ENCODE measurements around the gene GLT1D1. TPM values are rescaled to one million over a fixed set of nuclear protein-coding genes. Genes with fewer than 3 reads are reported as not detected.

GLT1D1 gene
- total and polyA plus RNA-seq, 2 experiments from 2014 or later = 1.4 to 4.4 TPM

DNA sequence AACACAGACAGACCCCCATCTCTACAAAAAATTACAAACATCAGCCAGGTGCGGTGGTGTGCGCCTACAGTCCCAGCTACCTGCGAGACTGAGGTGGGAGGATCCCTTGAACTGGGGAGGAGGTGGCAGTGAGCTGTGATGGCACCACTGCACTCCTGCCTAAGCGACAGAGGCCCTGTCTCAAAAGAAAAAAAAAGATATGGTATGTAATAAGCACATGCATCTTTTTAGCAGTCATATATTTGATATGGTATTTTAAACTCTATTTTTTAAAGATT lies 36.7 kb upstream of the GLT1D1 start:
- DNase-seq (ENCODE audit: low spot score) (no peak), ATAC-seq (no peak)
- H3K36me3 ChIP-seq (ENCODE audit: insufficient read depth) = no peaks in the 10 kb centered on the region
- H3K9me2 ChIP-seq (ENCODE audit: insufficient read depth) = no peaks in the 10 kb centered on the region
- no peaks in the 10 kb centered on the region for H3K27me3 ChIP-seq (ENCODE audit: insufficient read depth)
- Mint-ChIP-seq H3K27me3 (ENCODE audit: insufficient read depth, low read depth, poor library complexity) (peaks cover 1% of the 10 kb centered on the region), H3K27ac (no peak overlapping the region), H3K9me3 (peaks cover 84% of the 10 kb centered on the region), H3K4me3 (no peak overlapping the region), H3K36me3 (ENCODE audit: low read depth) (peaks cover 43% of the 10 kb centered on the region), H3K4me1 (peaks cover 28% of the 10 kb centered on the region)
- TF ChIP-seq, protein P1, sequence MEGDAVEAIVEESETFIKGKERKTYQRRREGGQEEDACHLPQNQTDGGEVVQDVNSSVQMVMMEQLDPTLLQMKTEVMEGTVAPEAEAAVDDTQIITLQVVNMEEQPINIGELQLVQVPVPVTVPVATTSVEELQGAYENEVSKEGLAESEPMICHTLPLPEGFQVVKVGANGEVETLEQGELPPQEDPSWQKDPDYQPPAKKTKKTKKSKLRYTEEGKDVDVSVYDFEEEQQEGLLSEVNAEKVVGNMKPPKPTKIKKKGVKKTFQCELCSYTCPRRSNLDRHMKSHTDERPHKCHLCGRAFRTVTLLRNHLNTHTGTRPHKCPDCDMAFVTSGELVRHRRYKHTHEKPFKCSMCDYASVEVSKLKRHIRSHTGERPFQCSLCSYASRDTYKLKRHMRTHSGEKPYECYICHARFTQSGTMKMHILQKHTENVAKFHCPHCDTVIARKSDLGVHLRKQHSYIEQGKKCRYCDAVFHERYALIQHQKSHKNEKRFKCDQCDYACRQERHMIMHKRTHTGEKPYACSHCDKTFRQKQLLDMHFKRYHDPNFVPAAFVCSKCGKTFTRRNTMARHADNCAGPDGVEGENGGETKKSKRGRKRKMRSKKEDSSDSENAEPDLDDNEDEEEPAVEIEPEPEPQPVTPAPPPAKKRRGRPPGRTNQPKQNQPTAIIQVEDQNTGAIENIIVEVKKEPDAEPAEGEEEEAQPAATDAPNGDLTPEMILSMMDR (conservative IDR thresholded peaks at IDR 0.05; ENCODE audit: low read depth in 2 of 2) = no peak
- no peak for TF ChIP-seq POLR2AphosphoS5 (IDR thresholded peaks at IDR 0.05; ENCODE audit: low read depth)
- TF ChIP-seq, protein P2, sequence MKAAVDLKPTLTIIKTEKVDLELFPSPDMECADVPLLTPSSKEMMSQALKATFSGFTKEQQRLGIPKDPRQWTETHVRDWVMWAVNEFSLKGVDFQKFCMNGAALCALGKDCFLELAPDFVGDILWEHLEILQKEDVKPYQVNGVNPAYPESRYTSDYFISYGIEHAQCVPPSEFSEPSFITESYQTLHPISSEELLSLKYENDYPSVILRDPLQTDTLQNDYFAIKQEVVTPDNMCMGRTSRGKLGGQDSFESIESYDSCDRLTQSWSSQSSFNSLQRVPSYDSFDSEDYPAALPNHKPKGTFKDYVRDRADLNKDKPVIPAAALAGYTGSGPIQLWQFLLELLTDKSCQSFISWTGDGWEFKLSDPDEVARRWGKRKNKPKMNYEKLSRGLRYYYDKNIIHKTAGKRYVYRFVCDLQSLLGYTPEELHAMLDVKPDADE (IDR thresholded peaks at IDR 0.05) = no peak
- H4K20me1 ChIP-seq (replicated peaks; ENCODE audit: insufficient read depth) = peaks cover 29% of the 10 kb centered on the region
- H3K4me1 ChIP-seq (ENCODE audit: insufficient read depth) = peaks cover 5% of the 10 kb centered on the region; the same call in 1 of the 2 replicates
- no peaks in the 10 kb centered on the region for H3F3A ChIP-seq (replicated peaks; ENCODE audit: low read depth)
- H3K4me2 ChIP-seq = no peak overlapping the region
- no peak overlapping the region for H2AFZ ChIP-seq
- H3K4me3 ChIP-seq = no peak overlapping the region
- H3K79me2 ChIP-seq (replicated peaks; ENCODE audit: insufficient read depth) = peaks cover 96% of the 10 kb centered on the region
- H3K27ac ChIP-seq (ENCODE audit: low read depth) = no peak overlapping the region

DNA sequence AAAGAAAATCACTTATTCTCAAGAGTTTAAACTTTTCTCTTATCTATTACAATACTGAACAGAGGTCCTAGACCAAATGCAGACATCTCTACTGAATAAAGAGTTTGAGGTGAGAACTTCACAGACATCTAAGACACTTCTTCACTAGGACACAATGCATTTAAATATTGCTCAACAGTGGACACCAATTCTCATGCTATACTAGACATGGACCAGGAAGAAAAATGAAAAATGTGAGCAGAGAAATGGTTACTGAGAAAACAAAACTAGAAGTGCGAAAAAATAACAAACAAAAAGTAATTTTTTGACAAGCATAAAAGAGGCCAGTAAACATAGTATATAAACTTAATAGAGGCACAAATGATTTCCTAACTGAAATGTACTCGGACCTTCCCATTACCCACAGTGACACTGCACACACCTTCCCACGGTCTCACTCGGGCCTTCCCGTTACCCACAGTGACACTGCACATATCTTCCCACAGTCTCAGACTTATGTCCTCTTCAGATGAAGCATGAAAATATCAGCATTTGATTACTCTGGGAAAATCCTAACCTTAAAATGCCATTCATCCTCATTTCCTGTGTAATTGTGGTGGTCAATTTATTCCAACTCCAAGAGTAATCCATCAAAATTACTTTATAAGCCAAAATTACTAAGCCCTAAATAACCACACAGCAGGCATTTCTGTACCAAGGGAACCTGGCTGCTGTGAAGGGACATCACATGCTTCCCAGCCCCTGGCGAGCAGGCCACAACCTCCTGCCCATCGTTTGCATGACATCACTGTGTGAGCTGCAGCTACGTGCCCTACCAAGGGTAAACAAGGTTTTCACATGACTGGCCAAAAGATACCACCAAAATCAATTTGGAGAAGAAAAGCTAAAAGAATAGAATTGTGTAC lies 35.9 kb upstream of the GLT1D1 start:
- ATAC-seq = no peak; the same call in 2 of the 3 replicates
- Mint-ChIP-seq H3K27ac (no peak overlapping the region), H3K27me3 (ENCODE audit: insufficient read depth, low read depth, poor library complexity) (peaks cover 1% of the 10 kb centered on the region), H3K9me3 (peaks cover 86% of the 10 kb centered on the region), H3K4me3 (no peak overlapping the region), H3K4me1 (peaks cover 30% of the 10 kb centered on the region), H3K36me3 (ENCODE audit: low read depth) (peaks cover 46% of the 10 kb centered on the region)
- Histone ChIP-seq H3F3A (replicated peaks; ENCODE audit: low read depth) (no peaks in the 10 kb centered on the region), H2AFZ (no peak overlapping the region), H3K4me3 (no peak overlapping the region), H3K36me3 (ENCODE audit: insufficient read depth) (no peaks in the 10 kb centered on the region), H3K27me3 (ENCODE audit: insufficient read depth) (no peaks in the 10 kb centered on the region), H4K20me1 (replicated peaks; ENCODE audit: insufficient read depth) (peaks cover 25% of the 10 kb centered on the region), H3K27ac (ENCODE audit: low read depth) (no peak overlapping the region), H3K79me2 (replicated peaks; ENCODE audit: insufficient read depth) (peaks cover 97% of the 10 kb centered on the region), H3K4me1 (ENCODE audit: insufficient read depth) (peaks cover 5% of the 10 kb centered on the region; the same call in 1 of the 2 replicates), H3K9me2 (ENCODE audit: insufficient read depth) (no peaks in the 10 kb centered on the region), H3K4me2 (no peak overlapping the region)
- DNase-seq (ENCODE audit: low spot score) = no peak
- TF ChIP-seq NANOG (IDR thresholded peaks at IDR 0.05; ENCODE audit: borderline replicate concordance) (no peak), EZH2phosphoT487 (IDR thresholded peaks at IDR 0.05; ENCODE audit: unreplicated experiment) (no peak), JUNB (IDR thresholded peaks at IDR 0.05; ENCODE audit: unreplicated experiment) (no peak), CREB1 (CRISPR knock-in tag; IDR thresholded peaks at IDR 0.05; ENCODE audit: low read depth) (no peak), EZH2 (IDR thresholded peaks at IDR 0.05; ENCODE audit: low read depth, unreplicated experiment) (no peak), ZNF331 (CRISPR knock-in tag; IDR thresholded peaks at IDR 0.05; ENCODE audit: low read depth) (no peak), STAT1 (IDR thresholded peaks at IDR 0.05; ENCODE audit: unreplicated experiment) (no peak), ZNF114 (CRISPR knock-in tag; IDR thresholded peaks at IDR 0.05) (no peak), POLR2AphosphoS5 (IDR thresholded peaks at IDR 0.05; ENCODE audit: low read depth) (no peak)
- TF ChIP-seq, protein P3, sequence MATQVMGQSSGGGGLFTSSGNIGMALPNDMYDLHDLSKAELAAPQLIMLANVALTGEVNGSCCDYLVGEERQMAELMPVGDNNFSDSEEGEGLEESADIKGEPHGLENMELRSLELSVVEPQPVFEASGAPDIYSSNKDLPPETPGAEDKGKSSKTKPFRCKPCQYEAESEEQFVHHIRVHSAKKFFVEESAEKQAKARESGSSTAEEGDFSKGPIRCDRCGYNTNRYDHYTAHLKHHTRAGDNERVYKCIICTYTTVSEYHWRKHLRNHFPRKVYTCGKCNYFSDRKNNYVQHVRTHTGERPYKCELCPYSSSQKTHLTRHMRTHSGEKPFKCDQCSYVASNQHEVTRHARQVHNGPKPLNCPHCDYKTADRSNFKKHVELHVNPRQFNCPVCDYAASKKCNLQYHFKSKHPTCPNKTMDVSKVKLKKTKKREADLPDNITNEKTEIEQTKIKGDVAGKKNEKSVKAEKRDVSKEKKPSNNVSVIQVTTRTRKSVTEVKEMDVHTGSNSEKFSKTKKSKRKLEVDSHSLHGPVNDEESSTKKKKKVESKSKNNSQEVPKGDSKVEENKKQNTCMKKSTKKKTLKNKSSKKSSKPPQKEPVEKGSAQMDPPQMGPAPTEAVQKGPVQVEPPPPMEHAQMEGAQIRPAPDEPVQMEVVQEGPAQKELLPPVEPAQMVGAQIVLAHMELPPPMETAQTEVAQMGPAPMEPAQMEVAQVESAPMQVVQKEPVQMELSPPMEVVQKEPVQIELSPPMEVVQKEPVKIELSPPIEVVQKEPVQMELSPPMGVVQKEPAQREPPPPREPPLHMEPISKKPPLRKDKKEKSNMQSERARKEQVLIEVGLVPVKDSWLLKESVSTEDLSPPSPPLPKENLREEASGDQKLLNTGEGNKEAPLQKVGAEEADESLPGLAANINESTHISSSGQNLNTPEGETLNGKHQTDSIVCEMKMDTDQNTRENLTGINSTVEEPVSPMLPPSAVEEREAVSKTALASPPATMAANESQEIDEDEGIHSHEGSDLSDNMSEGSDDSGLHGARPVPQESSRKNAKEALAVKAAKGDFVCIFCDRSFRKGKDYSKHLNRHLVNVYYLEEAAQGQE (IDR thresholded peaks at IDR 0.05; ENCODE audit: unreplicated experiment) = no peak
- TF ChIP-seq, protein P1 (conservative IDR thresholded peaks at IDR 0.05; ENCODE audit: low read depth in 2 of 2) = no peak
